Limb (tissue), 2 donors: ENCODE data around the gene PLSCR3.

Source experiments
- DNase-seq, 2 donors: peaks; one replicate each; pipeline ENCODE4 v3.0.0-alpha.2; 2016; ENCODE audit errors: extremely low spot score in 2 of 2

Gene PLSCR3

GRCh38 chr17:7426896-7427489 is 32.7 kb upstream of the PLSCR3 start:
- no peak for DNase-seq

- no peak for DNase-seq
These were observed 32.0 kb upstream of the PLSCR3 start for GRCh38 chr17:7426203-7426863.

GRCh38 chr17:7425756-7426155 is 31.4 kb upstream of the PLSCR3 start:
- no peak for DNase-seq

GRCh38 chr17:7425316-7425715 is 31.0 kb upstream of the PLSCR3 start, which contains the start of gene SPEM2:
Gene SPEM2, plus strand, starts transcription at chr17:7425616. Its CDS starts 73 bp downstream, at chr17:7425689.
- no peak for DNase-seq

GRCh38 chr17:7423679-7424078 is 29.4 kb upstream of the PLSCR3 start:
- no peak for DNase-seq

- no peak for DNase-seq
These were observed 26.9 kb upstream of the PLSCR3 start for GRCh38 chr17:7421186-7421585.

- DNase-seq = no peak
These were observed 25.7 kb upstream of the PLSCR3 start, which contains the start of gene SPEM1 for GRCh38 chr17:7419819-7420610. Gene SPEM1, plus strand, starts transcription at chr17:7420324. Its CDS starts 61 bp downstream, at chr17:7420385.

- peak in 1 of 2 donors; percentile 36 for DNase-seq
These were observed 24.3 kb upstream of the PLSCR3 start for GRCh38 chr17:7418472-7419152.

- no peak for DNase-seq
These were observed 22.8 kb upstream of the PLSCR3 start for GRCh38 chr17:7417056-7417655.

- no peak for DNase-seq
These were observed 22.0 kb upstream of the PLSCR3 start for GRCh38 chr17:7416323-7416722.

GRCh38 chr17:7415784-7416183 is 21.5 kb upstream of the PLSCR3 start:
- DNase-seq = no peak

GRCh38 chr17:7414837-7415236 is 20.5 kb upstream of the PLSCR3 start:
- DNase-seq = no peak

- DNase-seq = no peak
These were observed 19.1 kb upstream of the PLSCR3 start for GRCh38 chr17:7413346-7413985.

GRCh38 chr17:7411427-7411750 is 17.1 kb upstream of the PLSCR3 start:
- DNase-seq = no peak

- DNase-seq = no peak
These were observed 16.5 kb upstream of the PLSCR3 start for GRCh38 chr17:7410634-7411426.

GRCh38 chr17:7409716-7410115 is 15.4 kb upstream of the PLSCR3 start:
- DNase-seq = no peak

GRCh38 chr17:7408863-7409262 is 14.5 kb upstream of the PLSCR3 start:
- DNase-seq = no peak

GRCh38 chr17:7408252-7408727 is 14.0 kb upstream of the PLSCR3 start:
- no peak for DNase-seq

GRCh38 chr17:7407485-7408251 is 13.3 kb upstream of the PLSCR3 start, which contains the start of gene NLGN2:
Gene NLGN2, plus strand, starts transcription at chr17:7407845. Its CDS starts 411 bp downstream, at chr17:7408256.
- no peak for DNase-seq
